Left colon (tissue), 2 donors: ENCODE results near the gene ZNF613. TPM values are rescaled to one million over a fixed set of nuclear protein-coding genes. Genes with fewer than 3 reads are reported as not detected.
"Not testable (repeated sequence)": the region's sequence is repeated elsewhere in the genome, so short reads cannot be mapped to it uniquely, and the experiment has no call there.

Source experiments
- ATAC-seq: fragments of 200-7000 bp; cut with Tn5 transposase; one replicate; pipeline ENCODE4 v1.9.1; 2020; ENCODE audit warnings: mild to moderate bottlenecking, moderate library complexity
- DNase-seq, 2 donors: peaks; one replicate each; pipeline ENCODE4 v3.0.0-alpha.2; 2020
- intact Hi-C, 2 donors: fragments of 100-400 bp; cut with DNase I in 1 of 2; cut with micrococcal nuclease in 1 of 2; formaldehyde crosslinking; loops; one replicate each; pipeline versions ENCODE4 v1.11.2 to v1.14.0; 2022; cut with DNase I, micrococcal nuclease
- total RNA-seq, 2 donors: library from RNA; stranded (reverse); fragmentation: NEBNext Ultra II Directional; extraction: Animal tissue kit (Norgen Biotek cat#: 25700); gene quantifications; one replicate each; pipeline ENCODE4 v1.2.1, GENCODE V29; 2021
- donor health status: DM: no; HTN: no; CAD: no.
- donor health status: DM: yes; HTN: yes; CAD: no.

The ZNF613 gene
- total RNA-seq, 2 donors from 2014 or later = 5.5 to 7.2 TPM

DNA sequence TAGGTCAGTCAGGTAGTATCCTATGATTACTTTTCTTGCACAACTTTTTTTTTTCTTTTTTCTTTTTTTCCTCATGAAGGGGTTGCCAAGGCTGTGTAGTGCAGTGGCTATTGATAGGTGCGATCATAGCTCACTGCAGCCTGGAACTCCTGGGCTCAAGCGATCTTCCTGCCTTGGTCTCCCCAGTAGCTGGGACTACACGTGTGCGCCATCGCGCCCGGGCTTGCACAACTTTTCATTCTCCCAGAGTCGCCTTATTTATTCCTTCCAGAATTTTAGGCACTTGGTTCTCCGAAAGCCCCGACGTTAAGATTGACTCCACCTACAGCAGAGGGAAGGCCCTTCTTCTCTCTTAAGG is 867 bp upstream of the ZNF613 start:
- intact Hi-C loops = no loop called here
- DNase-seq (no peak), ATAC-seq (no peak)

DNA sequence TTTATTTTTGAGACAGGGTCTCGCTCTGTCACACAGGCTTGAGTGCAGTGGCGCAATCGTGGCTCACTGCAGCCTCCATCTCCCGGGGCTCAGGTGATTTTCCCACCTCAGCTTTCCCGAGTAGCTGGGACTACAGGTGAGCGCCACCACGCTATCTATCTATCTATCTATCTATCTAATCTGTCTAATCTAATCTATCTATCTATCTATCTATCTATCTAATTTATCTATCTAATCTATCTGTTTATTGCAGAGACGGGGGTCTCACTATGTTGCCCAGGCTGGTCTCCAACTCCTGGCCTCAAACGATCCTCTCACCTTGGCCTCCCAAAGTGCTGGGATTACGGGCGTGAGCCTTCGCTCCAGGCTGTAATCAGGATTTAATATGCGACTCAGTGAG is 587 bp downstream of the ZNF613 start:
- ATAC-seq = no peak
- intact Hi-C loops = no loop called here
- no peak for DNase-seq

DNA sequence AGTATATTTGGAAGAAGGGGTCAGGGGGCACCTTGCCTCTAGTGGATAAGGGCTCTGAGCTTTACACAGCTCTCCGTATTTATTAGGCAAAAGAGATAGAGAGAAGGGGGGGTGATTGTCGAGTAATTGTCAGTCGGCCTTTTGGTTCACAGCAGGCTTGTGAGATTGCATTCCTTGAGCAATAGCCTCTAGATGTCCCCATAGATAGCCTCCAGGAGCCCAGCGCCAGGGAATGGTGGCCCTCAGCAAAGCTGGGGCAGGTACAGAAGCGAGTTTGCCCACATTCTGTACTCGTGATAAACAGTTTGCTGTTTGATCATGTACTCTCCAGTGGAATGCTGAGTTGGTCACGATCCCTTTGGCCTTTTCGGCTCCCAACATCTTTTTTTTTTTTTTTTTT is 4.6 kb downstream of the ZNF613 start:
- intact Hi-C loops = no loop called here
- ATAC-seq = no peak
- no peak for DNase-seq

DNA sequence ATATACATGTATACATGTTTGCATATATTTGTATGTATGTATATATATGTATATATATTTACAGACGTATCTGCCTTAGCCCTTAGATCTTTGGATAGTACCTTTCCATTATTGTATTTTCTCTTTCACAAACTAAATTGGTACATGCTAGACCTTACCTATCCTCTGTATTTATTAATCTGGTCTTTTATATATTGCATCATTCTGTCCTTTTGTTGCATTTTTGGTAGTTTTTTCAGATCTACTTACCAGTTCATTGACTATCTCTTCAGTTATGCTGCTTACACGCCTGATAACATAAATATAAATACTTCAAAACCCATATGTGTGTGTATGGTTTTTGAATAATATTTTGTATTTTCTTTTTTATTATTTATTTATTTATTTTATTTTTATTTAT is 11.7 kb downstream of the ZNF613 start:
- DNase-seq (no peak), ATAC-seq (no peak)

DNA sequence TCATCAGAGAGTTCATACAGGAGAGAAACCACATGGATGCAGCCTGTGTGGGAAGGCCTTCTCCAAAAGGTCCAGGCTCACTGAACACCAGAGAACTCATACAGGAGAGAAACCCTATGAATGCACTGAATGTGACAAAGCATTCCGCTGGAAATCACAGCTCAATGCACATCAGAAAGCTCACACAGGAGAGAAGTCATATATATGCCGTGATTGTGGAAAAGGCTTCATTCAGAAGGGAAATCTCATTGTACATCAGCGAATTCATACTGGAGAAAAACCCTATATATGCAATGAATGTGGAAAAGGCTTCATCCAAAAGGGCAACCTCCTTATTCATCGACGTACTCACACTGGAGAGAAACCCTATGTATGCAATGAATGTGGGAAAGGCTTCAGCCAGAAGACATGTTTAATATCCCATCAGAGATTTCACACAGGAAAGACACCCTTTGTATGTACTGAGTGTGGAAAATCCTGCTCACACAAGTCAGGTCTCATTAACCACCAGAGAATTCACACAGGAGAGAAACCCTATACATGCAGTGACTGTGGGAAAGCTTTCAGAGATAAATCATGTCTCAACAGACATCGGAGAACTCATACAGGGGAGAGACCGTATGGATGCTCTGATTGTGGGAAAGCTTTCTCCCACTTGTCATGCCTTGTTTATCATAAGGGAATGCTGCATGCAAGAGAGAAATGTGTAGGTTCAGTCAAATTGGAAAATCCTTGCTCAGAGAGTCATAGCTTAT is 17.7 kb downstream of the ZNF613 start:
- no peak for ATAC-seq
- intact Hi-C loops = no loop called here
- no peak for DNase-seq

More for the DNA sequence above, 11.7 kb downstream of the ZNF613 start:
- intact Hi-C loops = no loop called here

DNA sequence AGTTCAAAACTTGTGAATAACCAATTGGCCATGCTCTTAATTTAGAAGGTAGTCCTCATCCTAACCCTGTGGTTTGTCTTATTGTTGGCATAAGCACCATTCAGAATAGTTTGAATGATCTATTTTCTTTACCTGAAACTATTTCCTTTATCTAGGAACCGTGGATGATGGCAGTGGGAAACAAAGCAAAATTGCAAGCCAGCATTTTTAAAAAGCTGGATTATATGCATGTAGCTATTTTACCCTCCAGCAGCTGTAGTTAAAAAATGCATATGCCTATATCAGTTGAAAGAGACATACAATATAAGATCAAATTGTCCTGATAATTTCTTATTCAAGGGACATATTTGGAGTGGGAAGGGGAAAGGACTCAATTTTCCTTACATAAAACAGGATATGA is 19.3 kb downstream of the ZNF613 start:
- no peak for ATAC-seq

DNA sequence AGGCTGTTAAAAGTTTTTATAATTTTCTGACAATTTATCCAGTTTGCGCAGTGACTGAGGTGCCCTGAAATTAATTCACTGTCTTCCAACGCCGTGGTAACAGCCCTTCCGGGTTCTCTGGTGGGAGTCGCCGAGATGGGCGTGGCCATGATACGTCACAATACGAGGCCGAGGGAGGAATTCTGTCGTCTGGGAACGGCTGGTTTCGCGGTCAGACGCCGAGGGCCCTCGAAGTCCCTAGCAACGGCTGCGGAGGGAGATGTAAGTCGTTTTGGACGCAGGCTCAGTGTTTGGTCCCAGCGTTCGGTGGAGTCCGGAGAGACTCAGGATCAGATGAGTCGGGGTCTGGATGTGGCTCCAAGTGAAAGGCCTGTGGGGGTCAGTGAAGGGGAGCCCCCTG is 21.7 kb downstream of the ZNF613 start:
- no peak for DNase-seq
- no peak for ATAC-seq
- intact Hi-C loops = no loop called here

More for the DNA sequence above, 19.3 kb downstream of the ZNF613 start:
- intact Hi-C loops = no loop called here
- DNase-seq = no peak

DNA sequence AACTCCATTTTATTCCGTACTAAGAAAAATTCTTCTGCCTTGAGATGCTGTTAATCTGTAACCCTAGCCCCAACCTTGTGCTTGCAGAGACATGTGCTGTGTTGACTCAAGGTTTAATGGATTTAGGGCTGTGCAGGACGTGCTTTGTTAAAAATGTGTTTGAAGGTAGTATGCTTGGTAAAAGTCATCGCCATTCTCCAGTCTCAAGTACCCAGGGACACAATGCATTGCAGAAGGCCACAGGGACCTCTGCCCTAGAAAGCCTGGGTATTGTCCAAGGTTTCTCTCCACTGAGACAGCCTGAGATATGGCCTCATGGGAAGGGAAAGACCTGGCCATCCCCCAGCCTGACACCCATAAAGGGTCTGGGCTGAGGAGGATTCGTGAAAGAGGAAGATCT is 30.6 kb downstream of the ZNF613 start:
- ATAC-seq, intact Hi-C loops: not testable (repeated sequence)

DNA sequence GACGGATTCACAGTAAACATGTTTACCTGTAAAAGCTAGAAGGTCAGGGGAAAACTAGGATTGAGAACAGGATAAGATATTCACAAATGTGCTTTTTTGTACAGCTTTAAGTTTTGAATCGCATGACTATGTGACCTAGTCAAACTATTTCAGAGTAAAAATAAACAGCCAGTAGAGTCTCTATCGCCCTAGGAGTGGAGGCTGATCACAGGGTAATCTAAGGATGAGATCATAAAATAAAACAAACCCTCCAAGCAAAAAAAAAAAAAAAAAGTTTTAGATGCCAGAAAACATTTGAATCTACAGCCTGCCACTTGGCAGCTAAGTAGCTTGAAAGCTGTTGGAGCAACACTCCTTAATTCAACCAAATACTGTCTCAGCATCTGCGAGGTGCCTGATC is 32.5 kb downstream of the ZNF613 start:
- DNase-seq (no peak), ATAC-seq (peak; percentile 56)
- intact Hi-C loops = no loop called here

More for the DNA sequence above, 30.6 kb downstream of the ZNF613 start:
- not testable (repeated sequence) for DNase-seq

DNA sequence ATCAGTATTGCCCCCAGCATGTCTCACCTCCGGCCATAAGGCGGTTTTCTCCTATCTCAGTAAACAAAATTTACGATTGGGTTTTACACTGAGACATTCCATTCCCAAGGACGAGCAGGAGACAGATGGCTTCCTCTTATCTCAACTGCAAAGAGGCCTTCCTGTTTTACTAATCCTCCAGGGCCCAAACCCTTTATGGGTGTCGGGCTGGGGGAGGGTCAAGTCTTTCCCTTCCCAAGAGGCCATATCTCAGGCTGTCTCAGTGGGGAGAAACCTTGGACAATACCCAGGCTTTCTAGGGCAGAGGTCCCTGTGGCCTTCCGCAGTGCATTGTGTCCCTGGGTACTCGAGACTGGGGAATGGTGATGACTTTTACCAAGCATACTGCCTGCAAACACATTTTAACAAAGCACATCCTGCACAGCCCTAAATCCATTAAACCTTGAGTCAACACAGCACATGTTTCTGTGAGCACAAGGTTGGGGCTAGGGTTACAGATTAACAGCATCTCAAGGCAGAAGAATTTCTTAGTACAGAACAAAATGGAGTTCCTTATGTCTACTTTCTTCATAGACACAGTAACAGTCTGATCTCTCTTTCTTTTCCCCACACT is 33.5 kb downstream of the ZNF613 start:
- intact Hi-C loops = not testable (repeated sequence)
- DNase-seq (peak; percentile 17 to 29), ATAC-seq (peak; percentile 34)

DNA sequence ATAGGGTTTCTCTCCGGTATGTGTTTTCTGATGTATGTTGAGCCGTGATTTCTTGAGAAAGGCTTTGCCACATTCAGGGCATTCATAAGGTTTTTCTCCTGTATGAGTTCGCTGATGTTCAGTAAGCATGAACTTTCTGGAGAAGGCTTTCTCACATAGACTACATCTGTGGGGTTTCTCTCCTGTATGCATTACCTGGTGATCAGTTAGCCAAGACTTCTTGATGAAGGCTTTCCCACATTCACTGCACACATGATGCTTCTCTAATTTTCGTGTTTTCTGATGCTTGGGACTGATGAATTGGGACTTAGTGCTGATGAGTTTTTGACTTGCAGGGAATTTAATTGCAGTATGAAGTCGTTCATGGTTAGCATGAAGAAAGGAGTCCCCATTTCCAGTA is 38.3 kb downstream of the ZNF613 start:
- intact Hi-C loops = no loop called here
- no peak for DNase-seq
- no peak for ATAC-seq

DNA sequence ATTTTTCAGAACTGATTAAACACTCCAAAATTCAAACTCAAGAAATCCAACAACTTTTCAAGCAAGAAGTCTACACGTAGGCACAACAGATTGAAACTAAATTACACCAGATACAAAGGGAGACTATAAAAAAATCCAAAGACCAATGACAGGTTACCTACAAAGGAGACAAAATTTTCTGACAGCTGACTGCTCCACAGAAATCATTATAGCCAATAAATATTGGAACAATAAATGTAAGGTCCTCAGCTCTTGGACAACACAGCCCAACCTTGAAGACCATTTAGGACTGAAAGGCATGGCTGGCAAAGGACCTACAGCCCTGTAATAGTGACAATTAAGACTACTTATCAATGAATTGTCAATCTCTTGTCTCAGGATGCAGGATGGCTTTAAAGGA is 43.4 kb downstream of the ZNF613 start:
- no peak for ATAC-seq

DNA sequence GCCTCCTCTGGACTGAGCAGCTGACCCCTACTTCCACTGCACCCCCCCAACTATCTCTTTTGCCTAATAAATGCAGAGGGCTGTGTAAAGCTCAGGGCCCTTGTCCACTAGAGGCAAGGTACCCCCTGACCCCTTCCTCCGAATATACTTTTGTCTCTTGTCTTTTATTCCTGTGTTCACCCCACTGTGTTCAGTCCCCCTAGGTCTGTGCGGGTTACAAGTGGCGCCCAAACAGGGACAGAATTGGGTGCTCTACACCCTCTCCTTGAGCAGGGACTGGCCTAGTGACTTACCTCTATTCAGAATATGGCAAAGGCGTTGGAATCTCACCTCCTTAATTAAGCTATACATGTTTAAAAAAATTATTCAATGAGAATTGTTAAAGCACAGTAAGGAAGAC is 44.4 kb downstream of the ZNF613 start:
- no peak for ATAC-seq
- peak in 1 of 2 donors; percentile 11 for DNase-seq
- intact Hi-C loops = no loop called here

More for the DNA sequence above, 43.4 kb downstream of the ZNF613 start:
- no peak for DNase-seq
- intact Hi-C loops = no loop called here

DNA sequence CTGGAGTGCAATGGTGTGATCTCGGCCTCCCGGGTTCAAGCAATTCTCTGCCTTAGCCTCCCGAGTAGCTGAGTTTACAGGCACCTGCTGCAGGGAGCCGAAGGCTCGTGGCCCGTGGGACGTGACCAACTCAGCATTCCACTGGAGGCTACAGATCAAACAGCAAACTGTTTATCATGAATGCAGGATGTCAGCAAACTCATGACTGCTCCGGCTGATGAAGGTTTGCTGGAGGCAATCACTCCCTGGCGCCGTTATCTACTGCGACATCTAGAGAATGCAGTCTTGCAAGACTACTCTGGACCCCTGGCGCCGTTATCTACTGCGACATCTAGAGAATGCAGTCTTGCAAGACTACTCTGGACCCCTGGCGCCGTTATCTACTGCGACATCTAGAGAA is 48.5 kb downstream of the ZNF613 start:
- intact Hi-C loops = not testable (repeated sequence)

DNA sequence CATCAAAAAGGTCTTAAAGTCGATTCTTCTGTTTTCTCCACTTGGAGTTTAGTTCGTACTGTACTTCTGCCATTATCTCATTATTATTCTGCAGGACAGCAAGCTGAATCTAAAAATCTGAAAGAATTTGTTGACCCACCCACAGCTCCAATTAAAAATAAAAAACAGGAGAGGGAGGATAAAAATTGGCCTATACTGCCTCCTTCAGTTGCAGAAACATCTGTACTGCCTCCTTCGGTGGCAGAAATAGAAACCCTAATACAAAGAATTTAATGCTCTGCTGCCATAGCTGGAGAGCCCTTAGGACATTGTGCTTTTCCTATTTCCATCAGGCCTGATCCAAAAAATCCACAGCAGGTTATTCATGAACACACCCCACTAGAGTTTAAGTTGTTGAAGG is 49.6 kb downstream of the ZNF613 start:
- intact Hi-C loops = no loop called here

More for the DNA sequence above, 48.5 kb downstream of the ZNF613 start:
- not testable (repeated sequence) for DNase-seq, ATAC-seq

DNA sequence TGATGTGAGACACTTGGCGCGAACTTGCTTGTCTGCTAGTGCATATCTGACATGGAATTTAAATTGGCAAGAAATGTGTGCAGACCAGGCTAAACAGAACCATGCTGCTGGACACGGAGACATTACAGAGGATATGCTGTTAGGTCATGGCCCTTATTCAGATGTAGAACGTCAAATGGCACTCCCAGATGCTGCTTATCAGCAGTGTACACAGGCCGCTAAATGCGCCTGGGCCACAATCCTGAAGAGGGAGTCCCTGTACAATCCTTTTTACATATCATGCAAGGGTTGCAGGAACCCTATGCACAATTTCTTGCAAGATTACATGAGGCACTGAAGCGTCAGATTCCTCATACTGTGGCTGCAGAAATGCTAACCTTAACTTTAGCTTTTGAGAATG is 50.1 kb downstream of the ZNF613 start:
- intact Hi-C loops = no loop called here
- DNase-seq (no peak), ATAC-seq (no peak)

More for the DNA sequence above, 49.6 kb downstream of the ZNF613 start:
- DNase-seq (no peak), ATAC-seq (no peak)

DNA sequence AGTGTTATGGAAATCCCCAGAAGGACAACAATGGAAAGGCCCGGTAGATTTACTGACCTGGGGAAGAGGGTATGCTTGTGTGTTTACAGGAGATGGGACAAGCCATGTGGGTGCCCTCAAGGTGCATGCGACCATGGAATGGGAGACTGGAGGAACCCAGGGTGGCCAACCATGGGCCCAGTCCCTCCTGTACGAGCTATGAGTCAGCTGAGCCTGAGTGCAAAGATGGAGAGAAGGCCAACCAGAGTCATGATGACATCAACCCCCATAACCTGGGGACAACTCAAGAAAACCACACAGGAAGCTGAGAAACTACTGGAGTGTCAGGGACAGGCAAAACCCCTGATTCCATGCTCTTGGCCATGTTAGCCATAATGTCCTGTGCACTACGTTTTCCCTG is 51.6 kb downstream of the ZNF613 start:
- intact Hi-C loops = no loop called here
- ATAC-seq (no peak), DNase-seq (no peak)

DNA sequence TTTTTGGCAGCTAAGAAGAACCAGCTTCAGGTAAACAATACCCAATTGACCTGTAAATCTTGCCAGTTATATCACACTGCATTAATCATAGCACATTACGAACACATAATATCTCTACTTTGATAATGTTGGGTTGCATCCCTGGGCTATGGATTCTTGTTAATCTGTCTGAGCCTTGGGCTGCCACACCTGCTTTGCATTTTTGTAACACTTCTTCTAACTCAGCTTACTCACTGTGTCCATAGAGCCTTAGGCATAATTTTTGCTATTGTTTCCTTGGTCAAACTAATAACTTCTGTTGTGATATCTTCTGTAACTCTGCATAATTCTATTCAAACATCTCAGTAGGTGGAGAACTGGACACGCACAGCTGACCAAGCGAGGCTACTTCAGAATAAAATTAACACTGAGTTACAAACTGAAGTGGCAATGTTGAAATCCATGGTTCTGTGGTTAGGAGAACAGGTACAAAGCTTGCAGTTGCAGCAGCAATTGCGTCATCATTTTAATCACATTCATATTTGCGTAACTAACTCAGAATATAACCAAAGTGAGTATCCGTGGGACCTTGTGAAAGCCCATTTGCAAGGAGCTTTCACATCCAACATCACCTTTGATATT is 53.0 kb downstream of the ZNF613 start:
- ATAC-seq (no peak), DNase-seq (no peak)
- intact Hi-C loops = no loop called here

DNA sequence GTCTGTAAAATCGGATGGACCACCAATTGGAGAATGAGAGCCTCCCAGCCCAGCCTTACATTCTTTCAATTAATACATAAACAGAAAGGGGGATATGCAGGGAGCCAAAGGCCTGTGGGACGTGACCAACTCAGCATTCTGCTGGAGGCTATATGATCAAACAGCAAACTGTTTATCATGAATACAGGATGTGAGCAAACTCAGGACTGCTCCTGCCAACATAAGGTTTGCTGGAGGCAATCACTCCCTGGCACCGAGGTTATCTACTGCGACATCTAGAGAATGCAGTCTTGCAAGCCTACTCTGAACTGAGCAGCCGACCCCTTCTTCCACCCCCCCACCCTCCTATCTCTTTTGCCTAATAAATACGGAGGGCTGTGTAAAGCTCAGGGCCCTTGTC is 53.7 kb downstream of the ZNF613 start:
- ATAC-seq, intact Hi-C loops, DNase-seq: not testable (repeated sequence)

DNA sequence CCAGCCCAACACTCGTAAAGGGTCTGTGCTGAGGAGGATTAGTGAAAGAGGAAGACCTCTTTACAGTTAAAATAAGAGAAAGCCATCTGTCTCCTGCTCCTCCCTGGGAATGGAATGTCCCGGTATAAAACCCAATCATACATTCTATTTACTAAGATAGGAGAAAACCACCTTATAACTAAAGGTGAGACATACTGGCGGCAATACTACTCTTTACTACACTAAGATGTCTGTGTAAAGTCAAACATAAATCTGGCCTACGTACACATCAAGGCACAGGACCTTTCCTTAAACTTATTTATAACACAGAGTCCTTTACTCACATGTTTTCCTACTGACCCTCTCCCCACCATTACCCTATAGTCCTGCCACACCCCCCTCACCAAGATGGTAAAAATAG is 56.1 kb downstream of the ZNF613 start:
- ATAC-seq = no peak

More for the DNA sequence above, 56.1 kb downstream of the ZNF613 start:
- DNase-seq = no peak
- intact Hi-C loops = no loop called here
